GM12878 (cell line): Measurements from ENCODE around the gene WDR48. TPM values are rescaled to one million over a fixed set of nuclear protein-coding genes. Genes with fewer than 3 reads are reported as not detected.

Source experiments
- CHD4 ChIP-seq: fragments of 200-600 bp; sonication (generic); IDR thresholded peaks from 2 replicates; pipeline ENCODE4 v1.6.1; 2016; ENCODE audit warnings: mild to moderate bottlenecking
- EGR1 ChIP-seq, 2 experiments: IDR thresholded peaks; 1 replicate in 1 of 2; 2 replicates in 1 of 2; pipeline ENCODE4 v1.6.1; 2011 to 2012; ENCODE audit warnings: low read depth in 2 of 2, low read length in 2 of 2, borderline replicate concordance in 1 of 2, mild to moderate bottlenecking in 1 of 2, moderate library complexity in 1 of 2
- GABPA ChIP-seq: IDR thresholded peaks from 2 replicates; pipeline ENCODE4 v1.6.1; 2014; ENCODE audit warnings: antibody characterized with exemption, low read depth, mild to moderate bottlenecking, inconsistent platforms
- IKZF1 ChIP-seq: fragments of 450-650 bp; conservative IDR thresholded peaks from 2 replicates; pipeline ENCODE4 v1.6.1; 2017; ENCODE audit warnings: antibody characterized with exemption, mild to moderate bottlenecking
- IKZF2 ChIP-seq, 2 experiments: fragments of 450-650 bp; IDR thresholded peaks; 2 replicates each; pipeline ENCODE4 v1.6.1; 2017; ENCODE audit warnings: mild to moderate bottlenecking in 2 of 2, moderate library complexity in 2 of 2
- KAT2A ChIP-seq: conservative IDR thresholded peaks from 2 replicates; pipeline ENCODE4 v1.6.1; 2011; ENCODE audit warnings: low read depth, low read length; ENCODE audit not compliant: control insufficient read depth
- LARP7 ChIP-seq: fragments of 450-650 bp; IDR thresholded peaks from 2 replicates; pipeline ENCODE4 v1.6.1; 2017; ENCODE audit warnings: mild to moderate bottlenecking
- MEF2B ChIP-seq: fragments of 450-650 bp; IDR thresholded peaks from 2 replicates; pipeline ENCODE4 v1.6.1; 2018; ENCODE audit warnings: mild to moderate bottlenecking, moderate library complexity; ENCODE audit not compliant: partially characterized antibody, poor library complexity, severe bottlenecking
- PML ChIP-seq: IDR thresholded peaks from 2 replicates; pipeline ENCODE4 v1.6.1; 2012; ENCODE audit warnings: low read length, inconsistent platforms
- POLR2AphosphoS5 ChIP-seq: IDR thresholded peaks from 2 replicates; pipeline ENCODE4 v1.6.1; 2011; ENCODE audit warnings: mild to moderate bottlenecking, low read length, inconsistent platforms
- RBBP5 ChIP-seq: fragments of 200-600 bp; sonication (generic); conservative IDR thresholded peaks from 2 replicates; pipeline ENCODE4 v1.6.1; 2016
- SIX5 ChIP-seq: IDR thresholded peaks from 2 replicates; pipeline ENCODE4 v1.6.1; 2011; ENCODE audit warnings: mild to moderate bottlenecking, low read depth, low read length, moderate library complexity; ENCODE audit not compliant: severe bottlenecking
- SRF ChIP-seq, 2 experiments: IDR thresholded peaks; 2 replicates each; pipeline ENCODE4 v1.6.1; 2011; ENCODE audit warnings: low read depth in 2 of 2, low read length in 2 of 2, mild to moderate bottlenecking in 1 of 2, moderate library complexity in 1 of 2
- STAT1 ChIP-seq: fragments of 450-650 bp; conservative IDR thresholded peaks from 2 replicates; pipeline ENCODE4 v1.6.1; 2014; ENCODE audit warnings: antibody characterized with exemption, mild to moderate bottlenecking
- TAF1 ChIP-seq: IDR thresholded peaks from 2 replicates; pipeline ENCODE4 v1.6.1; 2011; ENCODE audit warnings: mild to moderate bottlenecking, low read depth, low read length, borderline replicate concordance
- ZSCAN29 ChIP-seq: fragments of 450-650 bp; IDR thresholded peaks from 2 replicates; pipeline ENCODE4 v1.6.1; 2017; ENCODE audit warnings: mild to moderate bottlenecking, moderate library complexity
- polyA plus RNA-seq, 11 experiments: library from polyadenylated mRNA; depleted of rRNA in 4 of 11; unstranded in 6 of 11; stranded (reverse) in 5 of 11; fragments of >200 nt; fragmentation: Nextera tagmentation in 4 of 11; fragmentation: Illumina TruSeq in 1 of 11; extraction: Ambion mirVana in 4 of 11; extraction: Trizol in 1 of 11; gene quantifications; 1 replicate in 1 of 11; 2 replicates in 10 of 11; pipeline versions ENCODE4 v1.2.1 to v1.2.3, GENCODE V29; 2011 to 2016; ENCODE audit warnings: inconsistent platforms in 2 of 11, missing spikeins in 2 of 11, low read depth in 1 of 11
- total RNA-seq, 4 experiments: library from RNA; depleted of rRNA in 3 of 4; stranded (reverse); fragments of >200 nt in 3 of 4; fragmentation: Illumina TruSeq in 1 of 4; extraction: Trizol in 1 of 4; gene quantifications; 2 replicates each; pipeline versions ENCODE4 v1.2.1 to v1.2.3, GENCODE V29; 2013 to 2021
- TF ChIP-seq, protein P1 (sequence below): fragments of 450-650 bp; IDR thresholded peaks from 2 replicates; pipeline ENCODE4 v1.6.1; 2017; ENCODE audit warnings: low read depth, mild to moderate bottlenecking, moderate library complexity
- TF ChIP-seq, protein P2 (sequence below): fragments of 450-650 bp; conservative IDR thresholded peaks from 2 replicates; pipeline ENCODE4 v1.6.1; 2017; ENCODE audit warnings: mild to moderate bottlenecking, moderate library complexity
- TF ChIP-seq, protein P3 (sequence below): fragments of 450-650 bp; IDR thresholded peaks from 2 replicates; pipeline ENCODE4 v1.6.1; 2016; ENCODE audit warnings: mild to moderate bottlenecking
- TF ChIP-seq, protein P4 (sequence below): IDR thresholded peaks from 2 replicates; pipeline ENCODE4 v1.6.1; 2012; ENCODE audit warnings: low read depth, low read length, improper control_type of control experiment
- TF ChIP-seq, protein P5 (sequence below): fragments of 450-650 bp; IDR thresholded peaks from 2 replicates; pipeline ENCODE4 v1.6.1; 2017; ENCODE audit warnings: mild to moderate bottlenecking, moderate library complexity

Gene WDR48
- total and polyA plus RNA-seq, 10 of the 15 experiments (the other 5 are each of a cell fraction or from before 2014, with no cell fraction given): 16.8 to 43.8 (median 29.0) TPM

DNA sequence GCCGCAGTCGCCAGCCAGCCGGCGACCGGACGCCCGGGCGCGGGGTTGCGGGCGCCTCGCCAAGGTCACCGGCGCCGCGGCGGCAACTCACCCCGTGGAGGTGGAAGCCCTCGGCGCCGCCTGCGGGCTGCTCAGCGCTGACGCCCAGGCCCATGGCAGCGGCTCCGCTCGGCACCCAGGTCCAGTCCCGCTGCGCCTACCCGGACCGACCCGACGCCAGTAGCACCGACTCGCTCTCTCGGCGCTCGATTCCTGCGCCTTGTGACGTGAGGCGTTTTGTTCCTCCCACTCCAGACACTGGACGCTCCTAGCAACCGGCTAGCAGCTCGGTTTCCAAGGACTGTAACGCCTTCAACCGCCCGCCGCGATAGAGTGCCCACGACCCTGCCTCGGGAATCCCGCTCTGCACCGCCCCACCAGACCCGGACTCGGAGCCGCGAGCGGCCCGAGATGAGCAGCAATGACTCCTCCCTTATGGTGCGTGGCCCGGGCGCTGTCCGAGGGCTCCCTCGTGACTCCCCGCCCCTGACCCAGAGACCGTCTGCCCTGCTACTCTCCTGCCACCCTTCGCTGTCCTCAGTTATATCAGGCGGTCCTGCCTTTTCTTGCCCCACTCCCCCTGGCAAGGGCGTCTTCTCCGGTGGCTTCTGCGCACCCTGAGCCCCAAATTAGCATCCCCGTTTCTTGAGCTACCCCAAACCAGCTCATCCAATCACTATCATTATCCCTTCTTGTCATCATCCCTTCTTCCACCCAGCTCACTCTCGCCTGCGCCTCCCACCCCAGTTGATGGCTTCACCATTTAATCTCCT lies 55.8 kb downstream of the WDR48 start, which contains the start of the genes GORASP1 and TTC21A (continued):
- no peak; a peak in 1 of 4 replicates for TF ChIP-seq IKZF2 (IDR thresholded peaks at IDR 0.05)
- TF ChIP-seq, protein P1, sequence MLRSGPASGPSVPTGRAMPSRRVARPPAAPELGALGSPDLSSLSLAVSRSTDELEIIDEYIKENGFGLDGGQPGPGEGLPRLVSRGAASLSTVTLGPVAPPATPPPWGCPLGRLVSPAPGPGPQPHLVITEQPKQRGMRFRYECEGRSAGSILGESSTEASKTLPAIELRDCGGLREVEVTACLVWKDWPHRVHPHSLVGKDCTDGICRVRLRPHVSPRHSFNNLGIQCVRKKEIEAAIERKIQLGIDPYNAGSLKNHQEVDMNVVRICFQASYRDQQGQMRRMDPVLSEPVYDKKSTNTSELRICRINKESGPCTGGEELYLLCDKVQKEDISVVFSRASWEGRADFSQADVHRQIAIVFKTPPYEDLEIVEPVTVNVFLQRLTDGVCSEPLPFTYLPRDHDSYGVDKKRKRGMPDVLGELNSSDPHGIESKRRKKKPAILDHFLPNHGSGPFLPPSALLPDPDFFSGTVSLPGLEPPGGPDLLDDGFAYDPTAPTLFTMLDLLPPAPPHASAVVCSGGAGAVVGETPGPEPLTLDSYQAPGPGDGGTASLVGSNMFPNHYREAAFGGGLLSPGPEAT: no peak
- TF ChIP-seq POLR2AphosphoS5: no peak
- no peak for TF ChIP-seq GABPA
- TF ChIP-seq RBBP5: no peak
- TF ChIP-seq, protein P2, sequence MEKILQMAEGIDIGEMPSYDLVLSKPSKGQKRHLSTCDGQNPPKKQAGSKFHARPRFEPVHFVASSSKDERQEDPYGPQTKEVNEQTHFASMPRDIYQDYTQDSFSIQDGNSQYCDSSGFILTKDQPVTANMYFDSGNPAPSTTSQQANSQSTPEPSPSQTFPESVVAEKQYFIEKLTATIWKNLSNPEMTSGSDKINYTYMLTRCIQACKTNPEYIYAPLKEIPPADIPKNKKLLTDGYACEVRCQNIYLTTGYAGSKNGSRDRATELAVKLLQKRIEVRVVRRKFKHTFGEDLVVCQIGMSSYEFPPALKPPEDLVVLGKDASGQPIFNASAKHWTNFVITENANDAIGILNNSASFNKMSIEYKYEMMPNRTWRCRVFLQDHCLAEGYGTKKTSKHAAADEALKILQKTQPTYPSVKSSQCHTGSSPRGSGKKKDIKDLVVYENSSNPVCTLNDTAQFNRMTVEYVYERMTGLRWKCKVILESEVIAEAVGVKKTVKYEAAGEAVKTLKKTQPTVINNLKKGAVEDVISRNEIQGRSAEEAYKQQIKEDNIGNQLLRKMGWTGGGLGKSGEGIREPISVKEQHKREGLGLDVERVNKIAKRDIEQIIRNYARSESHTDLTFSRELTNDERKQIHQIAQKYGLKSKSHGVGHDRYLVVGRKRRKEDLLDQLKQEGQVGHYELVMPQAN: peak; percentile 25; the same call in 1 of the 2 replicates
- no peak for TF ChIP-seq PML
- peak; percentile 77 to 97 for TF ChIP-seq SRF (IDR thresholded peaks at IDR 0.05; ENCODE audit: low read depth in 2 of 2, low read length in 2 of 2)
- TF ChIP-seq, protein P3, sequence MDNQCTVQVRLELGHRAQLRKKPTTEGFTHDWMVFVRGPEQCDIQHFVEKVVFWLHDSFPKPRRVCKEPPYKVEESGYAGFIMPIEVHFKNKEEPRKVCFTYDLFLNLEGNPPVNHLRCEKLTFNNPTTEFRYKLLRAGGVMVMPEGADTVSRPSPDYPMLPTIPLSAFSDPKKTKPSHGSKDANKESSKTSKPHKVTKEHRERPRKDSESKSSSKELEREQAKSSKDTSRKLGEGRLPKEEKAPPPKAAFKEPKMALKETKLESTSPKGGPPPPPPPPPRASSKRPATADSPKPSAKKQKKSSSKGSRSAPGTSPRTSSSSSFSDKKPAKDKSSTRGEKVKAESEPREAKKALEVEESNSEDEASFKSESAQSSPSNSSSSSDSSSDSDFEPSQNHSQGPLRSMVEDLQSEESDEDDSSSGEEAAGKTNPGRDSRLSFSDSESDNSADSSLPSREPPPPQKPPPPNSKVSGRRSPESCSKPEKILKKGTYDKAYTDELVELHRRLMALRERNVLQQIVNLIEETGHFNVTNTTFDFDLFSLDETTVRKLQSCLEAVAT: peak; percentile 100
- peak; percentile 80 for TF ChIP-seq IKZF1
- TF ChIP-seq, protein P4, sequence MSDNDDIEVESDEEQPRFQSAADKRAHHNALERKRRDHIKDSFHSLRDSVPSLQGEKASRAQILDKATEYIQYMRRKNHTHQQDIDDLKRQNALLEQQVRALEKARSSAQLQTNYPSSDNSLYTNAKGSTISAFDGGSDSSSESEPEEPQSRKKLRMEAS: no peak
- 0 out of 2 replicates have a peak, but pooled peaks have one; percentile 36 for TF ChIP-seq ZSCAN29
- no peak for TF ChIP-seq KAT2A
- TF ChIP-seq TAF1: no peak
- TF ChIP-seq SIX5: no peak
- TF ChIP-seq LARP7: peak; percentile 80
- no peak for TF ChIP-seq MEF2B
- TF ChIP-seq EGR1 (IDR thresholded peaks at IDR 0.05; ENCODE audit: borderline replicate concordance in 1 of 2, low read depth in 2 of 2, low read length in 2 of 2): peak in 1 of 2 experiments; percentile 15; a peak in 1 of 3 replicates
- TF ChIP-seq, protein P5, sequence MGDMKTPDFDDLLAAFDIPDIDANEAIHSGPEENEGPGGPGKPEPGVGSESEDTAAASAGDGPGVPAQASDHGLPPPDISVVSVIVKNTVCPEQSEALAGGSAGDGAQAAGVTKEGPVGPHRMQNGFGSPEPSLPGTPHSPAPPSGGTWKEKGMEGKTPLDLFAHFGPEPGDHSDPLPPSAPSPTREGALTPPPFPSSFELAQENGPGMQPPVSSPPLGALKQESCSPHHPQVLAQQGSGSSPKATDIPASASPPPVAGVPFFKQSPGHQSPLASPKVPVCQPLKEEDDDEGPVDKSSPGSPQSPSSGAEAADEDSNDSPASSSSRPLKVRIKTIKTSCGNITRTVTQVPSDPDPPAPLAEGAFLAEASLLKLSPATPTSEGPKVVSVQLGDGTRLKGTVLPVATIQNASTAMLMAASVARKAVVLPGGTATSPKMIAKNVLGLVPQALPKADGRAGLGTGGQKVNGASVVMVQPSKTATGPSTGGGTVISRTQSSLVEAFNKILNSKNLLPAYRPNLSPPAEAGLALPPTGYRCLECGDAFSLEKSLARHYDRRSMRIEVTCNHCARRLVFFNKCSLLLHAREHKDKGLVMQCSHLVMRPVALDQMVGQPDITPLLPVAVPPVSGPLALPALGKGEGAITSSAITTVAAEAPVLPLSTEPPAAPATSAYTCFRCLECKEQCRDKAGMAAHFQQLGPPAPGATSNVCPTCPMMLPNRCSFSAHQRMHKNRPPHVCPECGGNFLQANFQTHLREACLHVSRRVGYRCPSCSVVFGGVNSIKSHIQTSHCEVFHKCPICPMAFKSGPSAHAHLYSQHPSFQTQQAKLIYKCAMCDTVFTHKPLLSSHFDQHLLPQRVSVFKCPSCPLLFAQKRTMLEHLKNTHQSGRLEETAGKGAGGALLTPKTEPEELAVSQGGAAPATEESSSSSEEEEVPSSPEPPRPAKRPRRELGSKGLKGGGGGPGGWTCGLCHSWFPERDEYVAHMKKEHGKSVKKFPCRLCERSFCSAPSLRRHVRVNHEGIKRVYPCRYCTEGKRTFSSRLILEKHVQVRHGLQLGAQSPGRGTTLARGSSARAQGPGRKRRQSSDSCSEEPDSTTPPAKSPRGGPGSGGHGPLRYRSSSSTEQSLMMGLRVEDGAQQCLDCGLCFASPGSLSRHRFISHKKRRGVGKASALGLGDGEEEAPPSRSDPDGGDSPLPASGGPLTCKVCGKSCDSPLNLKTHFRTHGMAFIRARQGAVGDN: peak; percentile 55; the same call in 1 of the 2 replicates
- no peak for TF ChIP-seq STAT1
- no peak for TF ChIP-seq CHD4
